ENCODE data around the gene CFAP46.
"Not testable (repeated sequence)": the region's sequence is repeated elsewhere in the genome, so short reads cannot be mapped to it uniquely, and the experiment has no call there.

The CFAP46 gene

DNA sequence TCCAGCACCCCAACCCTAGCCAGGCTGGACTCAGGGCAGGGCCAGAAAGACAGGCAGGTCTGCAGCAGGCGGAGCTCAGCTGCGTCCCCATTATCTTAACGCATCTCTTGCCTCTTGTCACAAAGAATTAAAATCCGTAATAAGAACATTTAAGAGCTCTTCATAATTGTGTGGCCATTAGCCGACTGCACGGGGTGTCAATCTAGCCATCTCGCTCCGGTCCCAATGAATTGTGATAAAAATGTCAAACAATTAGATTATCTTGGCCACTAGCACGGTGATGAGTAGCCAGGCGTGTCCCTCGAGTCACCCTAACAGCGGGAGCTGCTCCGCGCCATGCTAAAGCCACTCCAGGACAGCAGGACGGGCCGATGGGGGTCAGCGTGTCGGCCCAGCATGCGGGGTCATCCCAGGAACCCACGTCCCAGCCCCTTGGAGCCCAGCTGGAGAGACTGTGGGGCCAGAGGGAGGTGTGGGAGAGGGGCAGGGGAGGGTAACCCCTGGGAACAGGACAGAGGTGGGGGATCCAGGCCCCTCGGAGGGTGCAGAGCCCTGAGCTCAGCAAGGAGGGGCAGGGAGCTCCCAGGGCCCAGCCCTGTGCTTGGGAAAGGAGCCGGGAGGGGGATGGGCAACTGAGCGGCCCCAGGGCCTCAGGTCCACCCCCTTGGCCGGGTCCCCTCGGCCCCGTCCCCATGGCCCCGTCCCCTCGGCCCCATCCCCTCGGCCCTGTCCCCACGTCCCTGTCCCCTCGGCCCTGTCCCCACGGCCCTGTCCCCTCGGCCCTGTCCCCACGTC is 138.8 kb downstream of the CFAP46 start:
- no peak for DNase-seq

DNA sequence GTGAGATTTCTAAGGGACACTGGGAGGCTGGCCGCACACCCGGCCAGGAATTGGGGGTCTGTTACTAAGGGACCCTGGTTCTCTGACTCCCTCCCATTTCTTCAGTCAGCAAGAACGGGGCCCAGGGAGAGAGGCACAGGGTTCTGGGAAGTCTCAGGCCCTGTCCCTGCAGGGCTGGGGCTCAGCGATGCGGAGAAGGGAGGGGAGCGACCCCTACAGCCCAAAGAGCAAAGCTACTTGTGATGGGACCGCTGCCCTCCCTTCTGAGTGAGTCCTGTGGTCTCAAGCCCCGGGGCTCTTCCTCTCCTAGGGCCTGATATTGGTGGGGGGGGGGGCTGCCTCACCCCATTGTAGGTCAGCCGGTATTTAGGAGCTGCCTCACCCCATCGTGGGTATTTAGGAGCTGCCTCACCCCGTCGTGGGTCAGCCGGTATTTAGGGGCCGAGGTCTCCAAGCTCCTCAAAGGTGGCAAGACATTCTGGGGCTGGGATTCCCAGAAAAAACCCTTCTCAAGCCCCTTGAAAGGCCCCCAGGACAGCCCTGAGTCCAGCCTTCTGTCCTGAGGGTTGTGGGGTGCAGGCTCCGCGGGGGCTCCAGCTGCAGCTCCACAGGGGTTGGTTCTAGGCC is 139.6 kb downstream of the CFAP46 start:
- no peak for DNase-seq

DNA sequence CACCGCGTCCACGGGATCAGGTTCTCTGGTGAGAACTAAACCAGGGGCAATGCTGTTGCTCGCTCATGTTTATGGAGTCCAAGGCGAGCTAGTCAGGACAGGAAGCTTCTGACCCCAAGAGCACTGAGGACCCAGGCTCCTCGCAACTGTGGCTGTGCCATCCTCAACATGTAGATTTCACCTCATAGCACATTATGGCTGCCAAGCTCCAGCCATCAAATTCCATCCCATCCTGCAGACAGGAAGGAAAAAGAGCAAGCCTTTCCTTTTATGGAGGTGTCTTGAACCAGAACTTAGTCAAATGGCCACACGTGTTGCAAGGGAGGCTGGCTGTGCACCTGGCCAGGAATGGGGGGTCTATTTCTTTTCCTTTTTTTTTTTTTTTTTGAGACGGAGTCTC is 140.3 kb downstream of the CFAP46 start:
- DNase-seq, result no peak

DNA sequence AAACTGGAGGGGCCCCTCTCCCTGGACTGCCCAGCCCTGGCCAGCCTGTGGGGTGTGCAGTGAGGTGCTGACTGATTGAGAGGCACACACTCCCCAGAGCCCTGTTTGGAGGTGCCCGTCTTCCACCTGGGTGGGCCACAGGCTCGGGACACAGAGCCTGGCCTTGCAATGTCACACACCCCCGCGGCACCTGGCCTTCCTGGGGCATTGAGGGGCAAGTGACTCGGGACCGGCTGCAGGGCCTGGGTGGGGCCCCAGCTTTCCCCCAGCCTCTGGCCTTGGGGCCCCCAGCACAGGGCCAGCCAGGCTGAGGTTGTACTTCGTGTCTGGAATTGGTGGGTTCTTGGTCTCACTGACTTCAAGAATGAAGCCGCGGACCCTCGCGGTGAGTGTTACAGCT is 142.5 kb downstream of the CFAP46 start:
- DNase-seq, result no peak

DNA sequence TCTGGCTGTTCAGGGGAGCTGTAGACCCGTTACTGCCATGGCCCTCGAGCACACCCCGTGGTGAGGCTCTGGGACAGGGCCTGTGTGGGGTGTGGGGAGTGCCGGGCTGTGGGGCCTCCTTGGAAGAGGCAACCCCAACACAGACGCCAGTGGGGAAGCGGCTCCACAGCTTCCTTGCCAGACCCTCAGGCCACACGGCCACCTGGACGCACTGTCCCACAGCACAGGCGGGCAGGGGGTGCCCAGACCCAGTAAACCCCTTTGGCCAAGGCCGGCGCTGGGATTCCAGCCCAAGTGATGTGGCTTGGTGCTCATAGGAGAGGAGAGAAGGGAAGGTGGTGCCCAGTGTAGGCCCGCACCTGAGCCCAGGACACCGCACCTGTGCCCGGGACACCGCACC is 143.5 kb downstream of the CFAP46 start:
- no peak for DNase-seq

DNA sequence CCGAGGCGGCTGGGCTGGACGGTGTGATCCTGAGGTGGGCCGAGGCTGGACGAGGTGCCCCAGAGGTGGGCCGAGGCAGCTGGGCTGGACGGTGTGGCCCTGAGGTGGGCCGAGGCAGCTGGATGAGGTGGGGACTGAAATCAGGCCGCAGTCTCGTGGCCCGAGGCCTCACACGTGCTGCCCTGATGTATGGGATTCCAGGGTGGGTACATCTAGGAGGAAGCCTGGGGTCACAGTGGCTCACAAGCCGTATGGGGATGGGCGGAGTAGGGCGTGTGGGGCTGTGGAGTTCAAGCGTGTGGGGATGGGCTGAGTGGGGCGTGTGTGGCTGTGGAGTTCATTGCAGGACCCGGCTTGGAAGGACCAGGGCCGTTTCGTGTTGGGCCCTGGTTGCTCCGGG is 144.0 kb downstream of the CFAP46 start:
- no peak for DNase-seq

DNA sequence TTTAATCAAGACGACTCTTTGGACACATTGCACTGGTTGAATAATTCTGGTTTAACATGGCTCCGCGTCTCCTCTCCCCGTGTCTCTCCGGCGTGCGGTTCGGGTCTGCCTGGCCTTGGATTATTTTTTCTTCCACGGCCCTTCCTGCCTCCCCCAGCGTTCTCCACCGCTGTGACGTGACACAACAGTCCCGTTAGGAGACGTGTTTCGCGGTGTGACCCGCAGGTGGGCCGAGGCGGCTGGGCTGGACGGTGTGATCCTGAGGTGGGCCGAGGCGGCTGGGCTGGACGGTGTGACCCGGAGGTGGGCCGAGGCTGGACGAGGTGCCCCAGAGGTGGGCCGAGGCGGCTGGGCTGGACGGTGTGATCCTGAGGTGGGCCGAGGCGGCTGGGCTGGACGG is 144.4 kb downstream of the CFAP46 start:
- DNase-seq, result not testable (repeated sequence)

DNA sequence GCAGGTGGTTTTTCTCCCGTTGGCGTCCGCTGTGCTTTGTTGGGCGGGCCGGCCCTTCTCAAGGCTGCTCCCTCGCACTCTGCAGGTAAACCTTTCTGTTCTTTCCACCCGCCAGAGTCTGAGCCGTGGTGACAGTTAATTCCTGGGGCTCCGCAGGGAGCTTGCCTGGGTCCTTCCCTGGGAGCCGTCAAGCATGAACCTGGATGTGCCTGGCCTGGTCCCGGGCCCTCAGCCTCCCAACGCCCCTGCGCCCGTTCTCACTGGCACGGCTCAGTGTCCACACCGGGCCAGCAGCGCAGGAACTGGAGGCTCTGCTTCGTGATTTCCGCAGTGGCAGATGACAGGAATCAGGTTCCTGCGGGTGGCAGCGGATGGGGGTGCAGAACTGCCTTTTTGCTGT is 145.5 kb downstream of the CFAP46 start:
- DNase-seq, result no peak

DNA sequence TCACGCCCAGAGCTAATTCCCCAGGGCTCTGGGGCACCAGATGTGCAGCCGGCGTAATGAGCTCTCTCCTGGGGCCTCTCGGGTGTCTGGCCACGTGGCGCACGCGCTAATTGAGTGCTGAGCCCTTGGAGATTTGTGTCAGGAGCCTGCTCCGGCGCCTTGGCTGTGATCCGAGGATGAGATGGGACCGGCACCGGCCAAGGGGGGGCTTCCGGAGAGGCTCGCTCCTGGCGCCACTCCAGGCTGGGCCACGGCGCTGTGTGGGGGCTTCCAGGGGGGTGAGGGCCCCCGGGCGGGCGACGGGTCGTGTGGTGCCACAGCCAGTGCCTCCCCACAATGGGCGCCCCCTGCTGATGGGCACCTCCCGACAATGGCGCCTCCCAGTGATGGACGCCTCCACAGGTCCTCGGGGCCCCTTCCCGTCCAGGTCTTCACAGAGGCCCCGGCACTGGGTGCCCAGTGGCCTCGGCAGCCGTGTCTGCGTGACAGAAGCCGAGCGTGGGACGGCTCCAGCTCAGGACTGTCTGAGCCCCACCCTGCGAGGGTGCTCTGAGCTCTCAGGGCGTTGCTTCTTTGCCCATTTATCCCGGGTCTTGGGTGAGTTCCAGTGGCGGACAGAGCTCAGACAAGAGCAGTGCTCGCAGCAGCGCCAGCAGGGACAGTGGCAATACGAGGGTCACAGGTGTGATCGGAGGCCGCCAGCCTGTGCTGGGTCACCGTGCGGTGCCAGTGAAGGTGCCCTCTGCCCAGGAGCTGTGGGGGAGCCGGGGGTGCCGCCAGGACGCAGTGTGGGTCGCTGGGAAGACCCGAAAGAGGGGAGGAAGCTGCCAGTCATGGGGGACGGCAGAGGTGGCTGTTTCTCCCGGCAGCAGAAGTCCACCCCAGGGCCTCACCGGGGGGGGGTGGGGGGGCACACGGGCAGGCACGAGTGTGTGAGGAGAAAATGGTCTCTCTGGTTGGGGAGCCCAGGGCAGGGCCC is 148.2 kb downstream of the CFAP46 start:
- DNase-seq, result no peak

DNA sequence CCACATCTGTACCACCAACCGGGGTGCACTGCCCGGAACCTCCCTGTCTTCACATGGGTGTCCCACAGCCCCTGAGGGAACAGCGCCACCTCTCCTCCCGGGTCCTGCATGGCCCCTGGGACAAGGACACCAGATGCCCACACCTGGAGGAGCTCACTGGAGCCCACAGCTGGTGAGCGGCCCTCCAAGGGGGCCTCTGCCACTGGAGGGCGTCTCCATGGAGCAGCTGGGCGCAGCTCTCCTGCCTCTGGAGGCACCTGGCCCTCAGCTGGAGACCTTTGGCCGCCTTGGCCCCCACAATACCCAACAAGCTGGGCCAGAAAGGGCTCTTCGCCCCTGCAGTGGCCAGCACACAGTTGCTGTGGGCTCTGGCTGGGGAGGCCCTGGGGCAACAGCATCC is 149.2 kb downstream of the CFAP46 start:
- DNase-seq, result no peak

DNA sequence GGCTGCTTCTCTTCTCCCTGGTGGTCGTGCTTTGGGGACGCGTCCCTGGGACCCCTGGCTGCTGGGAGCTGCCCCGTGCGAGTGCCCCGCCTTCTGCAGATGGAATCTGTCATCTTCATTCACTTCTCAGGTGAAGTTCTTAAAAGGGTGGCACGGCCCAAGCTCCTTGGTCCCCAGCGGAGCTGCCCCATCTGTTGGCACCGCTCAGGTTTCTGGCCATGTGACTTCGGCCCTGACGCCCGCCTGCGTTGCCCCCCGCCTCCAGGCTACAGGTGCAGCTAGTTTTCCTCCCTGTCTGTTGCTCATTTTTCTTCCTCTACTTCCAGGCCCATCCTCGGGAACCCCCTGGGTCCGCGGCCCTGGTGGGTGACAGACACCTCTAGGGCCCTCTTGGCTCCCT is 149.6 kb downstream of the CFAP46 start:
- no peak for DNase-seq

DNA sequence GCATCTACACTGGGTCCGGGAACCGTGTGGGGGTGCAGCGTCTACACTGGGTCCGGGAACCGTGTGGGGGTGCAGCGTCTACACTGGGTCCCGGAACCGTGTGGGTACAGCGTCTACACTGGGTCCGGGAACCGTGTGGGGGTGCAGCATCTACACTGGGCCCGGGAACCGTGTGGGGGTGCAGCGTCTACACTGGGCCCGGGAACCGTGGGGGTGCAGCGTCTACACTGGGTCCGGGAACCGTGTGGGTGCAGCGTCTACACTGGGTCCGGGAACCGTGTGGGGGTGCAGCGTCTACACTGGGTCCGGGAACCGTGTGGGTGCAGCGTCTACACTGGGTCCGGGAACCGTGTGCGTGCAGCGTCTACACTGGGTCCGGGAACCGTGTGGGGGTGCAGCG is 150.3 kb downstream of the CFAP46 start:
- not testable (repeated sequence) for DNase-seq

DNA sequence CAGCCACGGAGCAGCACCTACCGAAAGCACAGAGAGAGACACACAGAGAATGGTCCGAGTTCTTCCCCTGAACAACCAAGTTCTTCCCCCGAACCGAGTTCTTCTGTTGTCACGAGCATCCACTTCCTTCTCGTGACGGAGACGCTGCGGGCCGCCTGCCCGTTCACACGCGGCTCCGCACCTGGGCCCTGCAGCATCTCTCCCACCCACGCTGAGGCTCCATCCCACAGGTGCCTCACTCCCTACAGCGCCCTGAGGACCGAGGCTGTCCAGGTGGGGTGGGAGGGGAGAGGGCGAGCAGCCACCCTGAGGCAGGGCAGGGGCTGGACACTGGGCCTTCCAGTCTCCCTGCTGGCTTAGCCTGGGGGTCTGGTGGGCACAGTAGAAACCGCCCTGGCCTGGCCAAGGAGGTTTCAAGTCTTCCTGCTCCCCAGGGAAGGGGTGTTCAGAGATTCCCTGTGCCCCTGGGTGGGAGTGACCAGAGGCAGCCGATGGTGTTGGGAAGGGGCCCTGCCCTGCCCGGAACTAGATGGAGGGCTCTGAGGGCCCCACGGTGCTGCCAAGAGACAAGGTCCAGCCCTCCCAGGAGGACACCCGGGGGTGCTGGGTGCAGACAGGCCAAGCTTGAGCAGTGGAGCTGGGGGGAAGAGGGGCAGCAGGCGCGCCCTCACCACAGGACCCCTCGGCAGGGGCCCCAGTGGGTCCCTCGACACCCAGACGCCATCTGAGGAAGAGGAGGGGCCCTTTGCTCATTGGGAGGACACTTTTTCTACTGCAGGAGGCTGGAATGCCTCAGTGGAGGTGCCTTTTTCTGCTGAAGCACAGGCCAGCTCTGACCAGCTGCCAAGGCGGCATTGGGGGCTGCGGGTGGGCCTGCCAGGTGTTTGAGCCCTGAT is 151.2 kb downstream of the CFAP46 start:
- no peak for DNase-seq

DNA sequence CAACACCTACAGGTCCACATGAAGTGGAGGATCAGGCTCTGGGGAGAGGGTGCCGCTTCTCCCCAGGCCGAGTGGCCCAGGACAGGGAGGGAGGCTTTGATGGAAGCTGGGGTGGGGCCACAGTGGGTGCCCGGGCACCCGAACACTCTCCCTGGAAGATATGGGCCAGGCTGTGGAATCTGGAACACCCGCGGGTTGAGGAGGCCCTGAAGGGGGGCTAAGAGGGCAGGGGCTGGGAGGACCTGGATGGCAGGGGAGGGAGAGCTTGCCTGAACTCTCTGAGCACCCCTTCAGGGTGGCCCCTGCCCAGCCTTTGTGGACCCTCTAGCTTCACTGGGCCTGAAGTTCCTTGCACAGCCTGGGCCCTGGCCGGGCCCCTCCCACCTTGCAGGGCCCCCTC is 151.9 kb downstream of the CFAP46 start:
- no peak for DNase-seq

DNA sequence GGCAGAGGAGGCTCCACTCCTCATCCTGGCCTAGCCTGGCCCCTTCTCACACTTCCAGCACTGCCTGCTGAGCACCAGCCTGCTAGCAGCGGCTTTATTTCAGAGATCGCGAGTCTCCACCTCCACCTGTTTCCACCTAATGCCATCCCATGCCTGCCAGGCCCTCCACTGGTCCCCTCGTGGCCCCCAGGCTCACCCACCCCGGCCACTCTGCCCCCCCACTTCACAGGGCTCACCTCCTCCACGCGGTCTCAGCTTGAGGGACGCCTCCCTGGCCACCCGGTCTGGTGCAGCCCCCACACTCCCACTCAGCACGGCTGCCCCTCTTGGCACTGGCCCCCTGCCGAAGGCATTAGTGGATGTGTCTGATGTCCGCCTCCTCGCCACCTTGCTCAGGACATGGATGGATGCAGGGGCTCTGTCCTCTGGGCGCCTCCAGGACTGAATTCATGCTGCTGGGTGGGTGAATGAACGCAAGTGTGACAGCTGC is 152.7 kb downstream of the CFAP46 start:
- DNase-seq, result no peak

DNA sequence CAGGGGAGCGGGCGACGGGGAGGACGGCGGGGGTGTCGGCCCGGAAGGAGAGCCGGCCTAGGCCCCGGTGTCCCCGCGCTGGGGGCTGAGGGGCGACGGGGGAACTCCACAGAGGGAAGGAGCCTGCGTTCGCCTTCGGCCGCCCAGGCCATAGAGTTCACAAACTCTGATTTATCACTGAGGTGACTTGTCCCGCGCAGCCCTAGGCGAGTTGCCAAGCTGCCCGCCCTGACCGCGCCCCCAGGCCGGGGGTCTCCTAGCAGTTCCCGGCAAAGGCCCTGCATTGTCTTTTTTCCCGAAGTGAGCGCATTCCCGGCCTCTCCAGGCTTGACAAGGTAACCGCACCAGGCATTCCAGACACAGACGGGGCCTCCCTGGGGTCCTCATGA is 153.5 kb downstream of the CFAP46 start:
- no peak for DNase-seq

DNA sequence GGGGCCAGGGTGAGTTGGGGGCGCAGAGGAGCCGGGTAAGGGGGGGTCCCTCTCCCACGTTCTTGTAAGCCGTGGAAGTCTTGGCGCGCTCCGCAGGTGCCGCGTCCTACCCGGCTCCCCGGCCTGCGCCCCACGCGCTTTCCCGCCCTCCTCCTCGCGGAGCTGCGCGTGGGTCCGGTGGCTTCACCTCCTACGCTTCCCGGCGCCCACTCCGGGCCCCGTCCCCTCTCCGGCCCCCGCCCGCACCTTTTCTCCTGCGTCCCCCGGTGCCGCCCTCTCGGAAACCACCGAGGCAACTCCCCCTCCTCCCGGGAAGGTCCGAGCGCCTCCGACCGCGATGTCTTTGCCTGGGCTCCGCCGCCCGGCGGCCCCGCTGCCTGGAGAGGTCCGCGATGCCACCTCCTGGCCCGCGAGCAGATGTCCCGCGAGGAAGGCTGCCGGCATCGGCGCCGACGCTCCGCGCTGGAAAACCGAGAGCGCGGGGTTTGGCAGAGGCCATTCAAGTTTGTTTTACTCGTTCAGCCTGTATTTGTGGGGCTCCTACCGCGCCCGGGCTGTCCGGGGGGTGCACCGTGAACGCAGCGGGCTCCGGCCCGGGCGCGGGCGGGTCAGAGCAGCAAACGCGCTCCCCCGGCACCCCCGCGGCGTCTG is 154.1 kb downstream of the CFAP46 start:
- DNase-seq, result peak; percentile 29 to 68 (median 33)

DNA sequence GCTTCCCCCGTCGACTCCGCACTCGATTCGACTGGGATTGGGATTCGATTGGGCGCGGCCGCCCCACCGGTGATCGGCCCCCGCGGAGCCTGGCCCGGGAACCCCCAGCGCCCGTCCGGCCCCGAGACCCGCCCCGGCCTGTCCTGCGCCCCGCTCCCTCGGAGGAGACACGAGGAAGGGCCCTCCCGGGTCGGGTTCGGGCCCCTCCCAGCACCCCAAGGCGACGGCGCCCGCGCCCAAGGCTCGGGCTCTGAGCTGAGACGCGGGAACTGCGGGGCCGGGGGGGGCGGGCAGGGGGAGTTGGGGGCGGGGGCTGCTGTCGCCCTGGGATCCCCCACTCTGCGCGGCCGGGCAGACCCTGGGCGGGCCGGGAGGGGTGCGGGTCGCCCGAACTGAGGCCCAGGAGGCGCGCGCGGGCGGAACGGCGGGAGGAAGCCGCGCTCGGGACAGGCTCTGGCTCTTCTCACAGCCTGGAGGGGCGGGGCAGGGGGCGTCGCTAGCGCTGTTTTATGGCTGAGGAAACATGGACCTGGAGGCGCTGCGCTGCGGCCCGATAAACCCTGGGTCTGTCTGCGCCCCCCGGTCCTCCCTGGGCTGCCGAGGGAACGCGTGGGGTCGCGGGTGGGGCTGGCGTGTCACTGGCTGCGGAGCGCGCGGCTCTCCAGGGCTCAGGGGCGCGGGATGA is 154.7 kb downstream of the CFAP46 start:
- DNase-seq, result peak in 1 of 3 donors; percentile 25

DNA sequence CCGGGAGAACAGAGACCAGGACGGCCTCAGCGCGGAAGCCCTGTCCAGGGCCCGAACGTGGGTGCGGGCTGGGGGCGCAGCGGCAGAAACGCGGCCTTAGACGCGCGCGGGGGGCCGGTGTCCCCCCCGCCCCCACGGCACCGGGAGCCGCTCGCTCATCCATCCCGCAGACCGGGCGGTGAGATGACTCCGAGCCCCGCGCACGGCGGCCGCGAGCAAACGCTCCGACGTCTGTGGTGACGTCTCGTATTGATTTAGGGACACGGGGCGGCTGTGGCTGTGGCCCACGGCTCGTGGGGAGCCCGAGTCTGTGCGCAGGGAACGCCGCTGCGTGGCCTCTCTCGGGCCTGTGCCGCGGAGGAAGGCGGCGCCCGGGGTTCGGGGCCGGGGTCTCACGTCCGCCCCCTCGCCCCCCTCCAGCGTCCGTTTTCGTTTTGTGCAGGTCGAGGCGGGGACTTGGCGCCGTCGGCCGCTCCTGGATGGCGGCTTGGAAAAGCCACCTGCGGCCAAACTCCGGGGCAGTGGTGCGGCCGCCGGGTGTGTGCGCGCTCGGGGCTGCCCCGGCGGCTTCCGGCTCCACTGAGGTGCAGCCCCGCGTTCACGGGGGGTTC is 155.4 kb downstream of the CFAP46 start:
- DNase-seq, result peak in 1 of 3 donors; percentile 11

DNA sequence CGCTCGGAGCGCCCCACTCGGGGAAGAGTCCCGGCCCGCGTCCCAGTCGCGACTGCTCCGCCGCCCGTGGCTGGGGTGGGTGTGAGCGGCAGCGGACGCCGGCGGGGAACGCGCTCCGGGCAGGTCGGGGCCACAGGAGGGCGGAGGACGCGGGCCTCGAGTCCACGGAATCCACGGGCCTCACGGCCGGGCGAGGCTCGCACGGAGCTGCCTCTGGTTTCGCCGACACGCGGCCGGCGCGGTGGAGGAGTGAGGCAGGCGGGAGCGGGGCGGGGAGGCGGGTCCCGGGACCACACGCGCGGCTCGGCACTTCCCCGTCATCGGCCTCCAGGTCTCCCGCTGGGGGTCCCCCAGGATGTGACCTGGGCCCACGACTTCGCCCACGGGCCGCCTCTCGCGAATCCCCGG is 155.9 kb downstream of the CFAP46 start:
- DNase-seq, result peak in 1 of 3 donors; percentile 23
